ENCODE results near the gene SLC24A4.

SLC24A4 gene

GRCh38 chr14:92336363-92336762 is 13.4 kb downstream of the SLC24A4 start:
- Mint-ChIP-seq H3K36me3 (ENCODE audit: low read depth) (no peaks in the 10 kb centered on the region), H3K4me3 (no peak overlapping the region), H3K27me3 (ENCODE audit: low read depth) (peaks cover 23% of the 10 kb centered on the region), H3K9me3 (no peaks in the 10 kb centered on the region), H3K4me1 (ENCODE audit: low read depth) (peaks cover 4% of the 10 kb centered on the region), H3K27ac (no peak overlapping the region)

GRCh38 chr14:92339426-92339825 is 16.5 kb downstream of the SLC24A4 start:
- Mint-ChIP-seq H3K4me3 (no peak overlapping the region), H3K36me3 (ENCODE audit: low read depth) (no peaks in the 10 kb centered on the region), H3K9me3 (peaks cover 5% of the 10 kb centered on the region), H3K4me1 (ENCODE audit: low read depth) (peaks cover 4% of the 10 kb centered on the region), H3K27ac (no peak overlapping the region), H3K27me3 (ENCODE audit: low read depth) (peaks cover 29% of the 10 kb centered on the region)

GRCh38 chr14:92340071-92340470 is 17.1 kb downstream of the SLC24A4 start:
- peaks cover 30% of the 10 kb centered on the region for H3K27me3 Mint-ChIP-seq (ENCODE audit: low read depth)
- no peak overlapping the region for H3K4me3 Mint-ChIP-seq
- no peaks in the 10 kb centered on the region for H3K36me3 Mint-ChIP-seq (ENCODE audit: low read depth)
- H3K4me1 Mint-ChIP-seq (ENCODE audit: low read depth) = peaks cover 4% of the 10 kb centered on the region
- H3K9me3 Mint-ChIP-seq = peaks cover 5% of the 10 kb centered on the region
- no peak overlapping the region for H3K27ac Mint-ChIP-seq

- peaks cover 5% of the 10 kb centered on the region for H3K9me3 Mint-ChIP-seq
- no peak overlapping the region for H3K4me3 Mint-ChIP-seq
- H3K27me3 Mint-ChIP-seq (ENCODE audit: low read depth) = peaks cover 34% of the 10 kb centered on the region
- H3K27ac Mint-ChIP-seq = no peak overlapping the region
- H3K4me1 Mint-ChIP-seq (ENCODE audit: low read depth) = peaks cover 4% of the 10 kb centered on the region
- H3K36me3 Mint-ChIP-seq (ENCODE audit: low read depth) = no peaks in the 10 kb centered on the region
Measured at GRCh38 chr14:92340931-92341330, 18.0 kb downstream of the SLC24A4 start.

GRCh38 chr14:92341791-92342190 is 18.8 kb downstream of the SLC24A4 start:
- peaks cover 4% of the 10 kb centered on the region for H3K4me1 Mint-ChIP-seq (ENCODE audit: low read depth)
- H3K4me3 Mint-ChIP-seq = no peak overlapping the region
- no peaks in the 10 kb centered on the region for H3K36me3 Mint-ChIP-seq (ENCODE audit: low read depth)
- peaks cover 39% of the 10 kb centered on the region for H3K27me3 Mint-ChIP-seq (ENCODE audit: low read depth)
- no peak overlapping the region for H3K27ac Mint-ChIP-seq
- H3K9me3 Mint-ChIP-seq = peaks cover 5% of the 10 kb centered on the region

- Mint-ChIP-seq H3K9me3 (peaks cover 5% of the 10 kb centered on the region), H3K36me3 (ENCODE audit: low read depth) (no peaks in the 10 kb centered on the region), H3K4me3 (no peak overlapping the region), H3K4me1 (ENCODE audit: low read depth) (no peaks in the 10 kb centered on the region), H3K27ac (no peak overlapping the region), H3K27me3 (ENCODE audit: low read depth) (peaks cover 42% of the 10 kb centered on the region)
Measured at GRCh38 chr14:92348154-92348553, 25.2 kb downstream of the SLC24A4 start.

GRCh38 chr14:92351750-92352149 is 28.8 kb downstream of the SLC24A4 start:
- H3K27me3 Mint-ChIP-seq (ENCODE audit: low read depth) = peaks cover 21% of the 10 kb centered on the region
- H3K9me3 Mint-ChIP-seq = no peaks in the 10 kb centered on the region
- H3K4me3 Mint-ChIP-seq = no peak overlapping the region
- H3K27ac Mint-ChIP-seq = no peak overlapping the region
- H3K4me1 Mint-ChIP-seq (ENCODE audit: low read depth) = no peaks in the 10 kb centered on the region
- no peaks in the 10 kb centered on the region for H3K36me3 Mint-ChIP-seq (ENCODE audit: low read depth)

GRCh38 chr14:92352158-92352985 is 29.4 kb downstream of the SLC24A4 start:
- no peak overlapping the region for H3K27ac Mint-ChIP-seq
- H3K4me3 Mint-ChIP-seq = no peak overlapping the region
- H3K36me3 Mint-ChIP-seq (ENCODE audit: low read depth) = no peaks in the 10 kb centered on the region
- no peaks in the 10 kb centered on the region for H3K4me1 Mint-ChIP-seq (ENCODE audit: low read depth)
- no peaks in the 10 kb centered on the region for H3K9me3 Mint-ChIP-seq
- H3K27me3 Mint-ChIP-seq (ENCODE audit: low read depth) = peaks cover 18% of the 10 kb centered on the region

GRCh38 chr14:92353447-92353846 is 30.5 kb downstream of the SLC24A4 start:
- no peaks in the 10 kb centered on the region for H3K36me3 Mint-ChIP-seq (ENCODE audit: low read depth)
- H3K27ac Mint-ChIP-seq = no peak overlapping the region
- H3K27me3 Mint-ChIP-seq (ENCODE audit: low read depth) = peaks cover 20% of the 10 kb centered on the region
- no peak overlapping the region for H3K4me3 Mint-ChIP-seq
- H3K4me1 Mint-ChIP-seq (ENCODE audit: low read depth) = no peaks in the 10 kb centered on the region
- no peaks in the 10 kb centered on the region for H3K9me3 Mint-ChIP-seq

GRCh38 chr14:92356677-92357076 is 33.7 kb downstream of the SLC24A4 start:
- Mint-ChIP-seq H3K27me3 (ENCODE audit: low read depth) (peaks cover 15% of the 10 kb centered on the region), H3K4me1 (ENCODE audit: low read depth) (no peaks in the 10 kb centered on the region), H3K9me3 (no peaks in the 10 kb centered on the region), H3K27ac (no peak overlapping the region), H3K36me3 (ENCODE audit: low read depth) (no peaks in the 10 kb centered on the region), H3K4me3 (no peak overlapping the region)

- Mint-ChIP-seq H3K9me3 (no peaks in the 10 kb centered on the region), H3K4me3 (no peak overlapping the region), H3K4me1 (ENCODE audit: low read depth) (no peaks in the 10 kb centered on the region), H3K27me3 (ENCODE audit: low read depth) (peaks cover 17% of the 10 kb centered on the region), H3K36me3 (ENCODE audit: low read depth) (no peaks in the 10 kb centered on the region), H3K27ac (no peak overlapping the region)
Measured at GRCh38 chr14:92360651-92361370, 37.8 kb downstream of the SLC24A4 start.

- Mint-ChIP-seq H3K4me3 (no peak overlapping the region), H3K4me1 (ENCODE audit: low read depth) (no peaks in the 10 kb centered on the region), H3K27me3 (ENCODE audit: low read depth) (peaks cover 23% of the 10 kb centered on the region), H3K9me3 (no peaks in the 10 kb centered on the region), H3K27ac (no peak overlapping the region), H3K36me3 (ENCODE audit: low read depth) (no peaks in the 10 kb centered on the region)
Measured at GRCh38 chr14:92362781-92363235, 39.8 kb downstream of the SLC24A4 start.

- Mint-ChIP-seq H3K9me3 (no peaks in the 10 kb centered on the region), H3K4me3 (no peak overlapping the region), H3K27ac (no peak overlapping the region), H3K36me3 (ENCODE audit: low read depth) (no peaks in the 10 kb centered on the region), H3K4me1 (ENCODE audit: low read depth) (no peaks in the 10 kb centered on the region), H3K27me3 (ENCODE audit: low read depth) (peaks cover 23% of the 10 kb centered on the region)
Measured at GRCh38 chr14:92366237-92366636, 43.3 kb downstream of the SLC24A4 start.

GRCh38 chr14:92368001-92368400 is 45.0 kb downstream of the SLC24A4 start:
- Mint-ChIP-seq H3K4me1 (ENCODE audit: low read depth) (no peaks in the 10 kb centered on the region), H3K27ac (no peak overlapping the region), H3K4me3 (no peak overlapping the region), H3K27me3 (ENCODE audit: low read depth) (peaks cover 20% of the 10 kb centered on the region), H3K36me3 (ENCODE audit: low read depth) (no peaks in the 10 kb centered on the region), H3K9me3 (no peaks in the 10 kb centered on the region)

- peaks cover 17% of the 10 kb centered on the region for H3K27me3 Mint-ChIP-seq (ENCODE audit: low read depth)
- no peaks in the 10 kb centered on the region for H3K9me3 Mint-ChIP-seq
- no peak overlapping the region for H3K4me3 Mint-ChIP-seq
- no peak overlapping the region for H3K27ac Mint-ChIP-seq
- no peaks in the 10 kb centered on the region for H3K4me1 Mint-ChIP-seq (ENCODE audit: low read depth)
- H3K36me3 Mint-ChIP-seq (ENCODE audit: low read depth) = no peaks in the 10 kb centered on the region
Measured at GRCh38 chr14:92369097-92369496, 46.1 kb downstream of the SLC24A4 start.

Data from T-helper 1 cell treated with Interleukin-12 subunit alpha and Interleukin-12 subunit beta and Interleukin-4 antibody, amounts not matched to agents 30 μg/mL and 1 μg/mL, for 36 hours (primary cell).